ENCODE measurements around the gene STX1B. TPM values are rescaled to one million over a fixed set of nuclear protein-coding genes. Genes with fewer than 3 reads are reported as not detected.

STX1B gene
- total and polyA plus RNA-seq, 10 donors, result 0.29 to 4.2 (median 1.5) TPM

DNA sequence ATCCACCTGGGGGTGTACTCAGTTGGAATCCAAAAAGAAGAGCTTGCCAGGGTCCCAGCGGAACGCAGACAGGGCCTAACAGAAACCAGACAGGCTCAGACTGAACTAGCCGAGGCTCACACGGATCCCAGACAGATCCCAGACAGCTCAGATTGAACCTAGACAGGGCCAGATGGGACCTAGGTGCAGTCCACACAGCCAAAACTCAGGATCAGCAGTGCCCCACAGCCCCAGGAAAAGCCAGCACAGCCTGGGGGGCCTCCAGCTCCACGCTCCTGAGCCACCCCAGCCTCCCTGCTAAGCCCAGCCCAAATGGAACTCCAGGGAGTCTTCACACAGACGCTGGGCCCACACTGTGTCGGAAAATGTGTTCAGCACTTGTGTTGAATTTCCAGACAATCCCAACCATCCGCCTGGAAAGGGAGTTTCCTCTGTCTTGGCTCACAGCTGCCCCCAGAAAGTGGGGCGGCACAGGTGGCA is 7.5 kb downstream of the STX1B start:
- no peaks in the 10 kb centered on the region for H3K9me3 ChIP-seq
- WGBS, 5 donors, result 77 to 98% (median 90%) methylated on average over 9 of the region's 9 CpGs
- DNase-seq, result no peak
- intact Hi-C loops (cut with DNase I; ENCODE audit: low total_unique reads), result no loop called here
- no peak overlapping the region for H3K4me3 ChIP-seq
- TF ChIP-seq POLR2AphosphoS5 (IDR thresholded peaks at IDR 0.05), result no peak
- TF ChIP-seq, protein P1, sequence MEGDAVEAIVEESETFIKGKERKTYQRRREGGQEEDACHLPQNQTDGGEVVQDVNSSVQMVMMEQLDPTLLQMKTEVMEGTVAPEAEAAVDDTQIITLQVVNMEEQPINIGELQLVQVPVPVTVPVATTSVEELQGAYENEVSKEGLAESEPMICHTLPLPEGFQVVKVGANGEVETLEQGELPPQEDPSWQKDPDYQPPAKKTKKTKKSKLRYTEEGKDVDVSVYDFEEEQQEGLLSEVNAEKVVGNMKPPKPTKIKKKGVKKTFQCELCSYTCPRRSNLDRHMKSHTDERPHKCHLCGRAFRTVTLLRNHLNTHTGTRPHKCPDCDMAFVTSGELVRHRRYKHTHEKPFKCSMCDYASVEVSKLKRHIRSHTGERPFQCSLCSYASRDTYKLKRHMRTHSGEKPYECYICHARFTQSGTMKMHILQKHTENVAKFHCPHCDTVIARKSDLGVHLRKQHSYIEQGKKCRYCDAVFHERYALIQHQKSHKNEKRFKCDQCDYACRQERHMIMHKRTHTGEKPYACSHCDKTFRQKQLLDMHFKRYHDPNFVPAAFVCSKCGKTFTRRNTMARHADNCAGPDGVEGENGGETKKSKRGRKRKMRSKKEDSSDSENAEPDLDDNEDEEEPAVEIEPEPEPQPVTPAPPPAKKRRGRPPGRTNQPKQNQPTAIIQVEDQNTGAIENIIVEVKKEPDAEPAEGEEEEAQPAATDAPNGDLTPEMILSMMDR (IDR thresholded peaks at IDR 0.05 in 8 of 11, conservative IDR thresholded peaks at IDR 0.05 in 3 of 11), result no peak
- no peak for TF ChIP-seq POLR2A (IDR thresholded peaks at IDR 0.05)
- no peak overlapping the region for H3K27ac ChIP-seq
- peaks cover 0 to 11% (median 0%) of the 10 kb centered on the region in 7 donors for H3K27me3 ChIP-seq (replicated peaks in 1 of 7)
- H3K4me1 ChIP-seq, result peaks cover 0 to 6% (median 2%) of the 10 kb centered on the region in 6 donors
- H3K36me3 ChIP-seq, result no peaks in the 10 kb centered on the region

DNA sequence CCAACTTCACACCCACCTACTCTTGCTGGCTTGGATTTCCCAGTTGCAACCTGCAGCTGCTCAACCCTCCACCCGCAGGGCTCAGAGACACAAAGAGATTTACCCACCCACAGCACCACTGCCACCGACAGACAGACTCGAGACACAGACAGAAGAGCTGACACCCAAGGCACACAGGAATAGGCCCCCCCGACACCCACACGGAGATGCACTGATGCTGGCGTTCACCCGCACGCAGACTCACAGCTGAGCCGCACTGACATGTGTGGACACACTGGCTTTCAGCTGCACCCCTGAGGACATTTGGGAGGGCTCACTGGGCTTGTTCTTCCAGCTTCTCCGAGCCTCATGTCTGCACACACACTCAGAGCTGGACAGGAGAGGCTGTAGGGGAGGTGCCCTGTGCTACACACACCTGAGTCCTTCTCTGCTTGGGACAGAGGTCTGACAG is 8.2 kb downstream of the STX1B start:
- Histone ChIP-seq H3K27me3 (replicated peaks in 1 of 7) (peaks cover 0 to 9% (median 0%) of the 10 kb centered on the region in 7 donors), H3K27ac (no peak overlapping the region), H3K4me3 (no peak overlapping the region), H3K36me3 (no peaks in the 10 kb centered on the region), H3K4me1 (peaks cover 0 to 12% (median 8%) of the 10 kb centered on the region in 6 donors), H3K9me3 (no peaks in the 10 kb centered on the region)
- DNase-seq, result no peak
- 77 to 93% (median 84%) methylated on average over 7 to 10 of the region's 10 CpGs for WGBS, 5 donors
- TF ChIP-seq POLR2AphosphoS5 (IDR thresholded peaks at IDR 0.05) (no peak), POLR2A (IDR thresholded peaks at IDR 0.05) (no peak)
- TF ChIP-seq, protein P1 (IDR thresholded peaks at IDR 0.05 in 8 of 11, conservative IDR thresholded peaks at IDR 0.05 in 3 of 11), result no peak
- intact Hi-C loops (cut with DNase I; ENCODE audit: low total_unique reads), result no loop called here

DNA sequence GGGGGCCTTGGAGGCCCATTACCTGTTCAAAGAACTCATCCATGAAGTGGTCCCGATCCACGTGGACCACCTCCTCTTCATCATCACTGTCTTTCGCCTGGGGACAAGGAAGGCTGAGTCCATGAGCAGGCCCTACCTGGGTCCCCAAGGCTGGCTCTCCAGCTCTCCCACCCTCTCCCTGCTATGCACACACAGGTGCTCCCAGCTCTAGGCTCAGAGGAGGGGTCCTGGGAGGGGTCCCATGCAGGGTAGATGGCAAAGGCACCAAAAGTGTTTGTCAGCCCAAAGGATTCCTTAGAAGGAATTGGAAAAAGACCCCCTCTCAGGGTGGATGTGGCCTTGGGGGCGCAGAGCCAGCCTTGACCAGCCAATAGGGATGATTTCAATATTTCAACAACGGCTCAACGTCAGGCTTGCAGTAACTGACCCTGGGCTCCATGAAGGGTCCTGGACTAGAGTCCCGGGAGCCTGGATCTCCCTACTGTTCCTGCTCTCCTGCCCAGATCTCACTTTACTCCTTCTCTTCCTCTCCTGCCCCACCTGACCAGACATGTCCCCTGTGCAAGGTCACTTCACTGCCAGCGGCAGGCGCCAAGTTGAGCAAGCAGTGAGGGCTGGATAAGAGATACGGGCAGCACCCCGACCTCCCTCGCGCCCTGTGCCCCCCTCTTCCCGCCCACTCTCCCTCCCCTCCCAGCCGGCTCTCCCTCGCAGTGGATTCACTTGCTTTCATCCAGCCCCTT is 8.8 kb downstream of the STX1B start:
- H3K4me1 ChIP-seq, result peaks cover 0 to 18% (median 11%) of the 10 kb centered on the region in 6 donors
- 66 to 83% (median 74%) methylated on average over 16 of the region's 16 CpGs for WGBS, 5 donors

DNA sequence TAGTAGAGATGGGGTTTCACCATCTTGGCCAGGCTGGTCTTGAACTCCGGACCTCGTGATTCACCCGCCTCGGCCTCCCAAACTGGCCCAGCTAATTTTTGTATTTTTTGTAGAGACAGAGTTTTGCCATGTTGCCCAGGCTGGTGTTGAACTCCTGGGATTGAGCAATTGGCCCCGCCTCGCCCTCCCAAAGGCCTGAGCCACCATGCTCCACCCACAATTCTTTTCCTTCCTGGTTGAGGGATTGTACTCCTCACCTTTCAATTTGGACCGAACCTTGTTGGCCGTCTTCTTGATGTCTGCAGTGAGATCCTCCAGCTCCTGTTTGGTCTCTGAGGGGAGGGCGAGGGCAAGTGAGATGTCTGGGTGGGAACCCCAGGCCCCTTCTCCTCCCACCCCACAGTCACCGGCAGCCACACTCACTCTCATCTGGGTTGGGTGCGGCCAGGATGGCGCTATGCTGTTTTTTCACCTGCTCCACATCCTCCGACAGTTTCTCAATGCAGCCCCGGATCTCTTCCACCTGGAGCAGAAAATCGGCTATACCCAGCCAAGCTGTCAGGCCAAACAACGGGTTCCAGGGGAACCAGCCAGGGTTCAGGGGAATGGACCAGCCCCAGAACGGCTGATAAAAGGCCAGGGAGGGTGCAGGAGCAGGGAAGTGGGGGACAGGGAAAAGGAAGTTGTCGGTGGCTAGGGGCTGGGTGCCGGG is 9.6 kb downstream of the STX1B start:
- no peak overlapping the region for H3K27ac ChIP-seq
- DNase-seq, result no peak

More for the DNA sequence above, 8.8 kb downstream of the STX1B start:
- peaks cover 0 to 7% (median 0%) of the 10 kb centered on the region in 7 donors for H3K27me3 ChIP-seq (replicated peaks in 1 of 7)
- DNase-seq, result no peak
- no peak overlapping the region for H3K4me3 ChIP-seq
- intact Hi-C loops (cut with DNase I; ENCODE audit: low total_unique reads), result no loop called here
- H3K36me3 ChIP-seq, result no peaks in the 10 kb centered on the region
- no peaks in the 10 kb centered on the region for H3K9me3 ChIP-seq
- no peak overlapping the region for H3K27ac ChIP-seq
- no peak for TF ChIP-seq POLR2A (IDR thresholded peaks at IDR 0.05)
- TF ChIP-seq POLR2AphosphoS5 (IDR thresholded peaks at IDR 0.05), result no peak

More for the DNA sequence above, 9.6 kb downstream of the STX1B start:
- no peaks in the 10 kb centered on the region for H3K36me3 ChIP-seq
- intact Hi-C loops (cut with DNase I; ENCODE audit: low total_unique reads), result no loop called here
- 83 to 95% (median 86%) methylated on average over 17 to 19 of the region's 19 CpGs for WGBS, 5 donors
- H3K4me1 ChIP-seq, result peaks cover 0 to 26% (median 17%) of the 10 kb centered on the region in 6 donors
- H3K9me3 ChIP-seq, result no peaks in the 10 kb centered on the region
- no peak overlapping the region for H3K4me3 ChIP-seq
- TF ChIP-seq POLR2AphosphoS5 (IDR thresholded peaks at IDR 0.05), result no peak
- TF ChIP-seq, protein P1 (IDR thresholded peaks at IDR 0.05 in 8 of 11, conservative IDR thresholded peaks at IDR 0.05 in 3 of 11), result no peak
- TF ChIP-seq POLR2A (IDR thresholded peaks at IDR 0.05), result no peak
- H3K27me3 ChIP-seq (replicated peaks in 1 of 7), result peaks cover 0 to 10% (median 0%) of the 10 kb centered on the region in 7 donors
